GM18499 (cell line): ENCODE results near the gene COL12A1.

Experiments
- ATAC-seq: cut with Tn5 transposase; IDR thresholded peaks from one replicate; pipeline ENCODE4 v1.9.1; 2021; ENCODE audit warnings: moderate number of reproducible peaks; ENCODE audit not compliant: insufficient read depth, unreplicated experiment

COL12A1 gene

GRCh38 chr6:75108333-75108974, 97.4 kb downstream of the COL12A1 start:
- ATAC-seq = no peak

GRCh38 chr6:75107913-75108312, 97.9 kb downstream of the COL12A1 start:
- no peak for ATAC-seq

GRCh38 chr6:75106426-75106825, 99.4 kb downstream of the COL12A1 start:
- ATAC-seq = no peak

GRCh38 chr6:75103431-75103830, 102.4 kb downstream of the COL12A1 start:
- ATAC-seq = no peak

- ATAC-seq = no peak
Observed at GRCh38 chr6:75102301-75102700, 103.6 kb downstream of the COL12A1 start.

GRCh38 chr6:75101896-75102295, 104.0 kb downstream of the COL12A1 start:
- no peak for ATAC-seq

GRCh38 chr6:75098709-75099108, 107.1 kb downstream of the COL12A1 start:
- ATAC-seq = no peak

GRCh38 chr6:75096966-75097365, 108.9 kb downstream of the COL12A1 start:
- no peak for ATAC-seq

GRCh38 chr6:75094614-75095200, 111.1 kb downstream of the COL12A1 start:
- no peak for ATAC-seq

- no peak for ATAC-seq
Observed at GRCh38 chr6:75091467-75092190, 114.2 kb downstream of the COL12A1 start.

GRCh38 chr6:75090576-75090975, 115.3 kb downstream of the COL12A1 start:
- ATAC-seq = no peak

- no peak for ATAC-seq
Observed at GRCh38 chr6:75089921-75090320, 115.9 kb downstream of the COL12A1 start.

GRCh38 chr6:75089151-75089897, 116.5 kb downstream of the COL12A1 start:
- no peak for ATAC-seq

- ATAC-seq = no peak
Observed at GRCh38 chr6:75085931-75086635, 119.8 kb downstream of the COL12A1 start.

- no peak for ATAC-seq
Observed at GRCh38 chr6:75084872-75085381, 120.9 kb downstream of the COL12A1 start.

- ATAC-seq = no peak
Observed at GRCh38 chr6:75084018-75084417, 121.8 kb downstream of the COL12A1 start.

- no peak for ATAC-seq
Observed at GRCh38 chr6:75081921-75082320, 123.9 kb downstream of the COL12A1 start.

GRCh38 chr6:75081047-75081446, 124.8 kb downstream of the COL12A1 start:
- no peak for ATAC-seq

GRCh38 chr6:75079589-75079988, 126.3 kb downstream of the COL12A1 start:
- ATAC-seq = no peak

GRCh38 chr6:75077701-75078100, 128.2 kb downstream of the COL12A1 start:
- ATAC-seq = no peak
